Measurements from ENCODE around the gene ELAVL1. TPM values are rescaled to one million over a fixed set of nuclear protein-coding genes. Genes with fewer than 3 reads are reported as not detected.
A peak's percentile ranks its signal among the peaks of the same experiment; 100 is the strongest.

ELAVL1 gene
- total and polyA plus RNA-seq, 9 of the 15 experiments (the other 6 are each of a cell fraction or from before 2014, with no cell fraction given), result 4.3 to 172 (median 69.2) TPM

DNA sequence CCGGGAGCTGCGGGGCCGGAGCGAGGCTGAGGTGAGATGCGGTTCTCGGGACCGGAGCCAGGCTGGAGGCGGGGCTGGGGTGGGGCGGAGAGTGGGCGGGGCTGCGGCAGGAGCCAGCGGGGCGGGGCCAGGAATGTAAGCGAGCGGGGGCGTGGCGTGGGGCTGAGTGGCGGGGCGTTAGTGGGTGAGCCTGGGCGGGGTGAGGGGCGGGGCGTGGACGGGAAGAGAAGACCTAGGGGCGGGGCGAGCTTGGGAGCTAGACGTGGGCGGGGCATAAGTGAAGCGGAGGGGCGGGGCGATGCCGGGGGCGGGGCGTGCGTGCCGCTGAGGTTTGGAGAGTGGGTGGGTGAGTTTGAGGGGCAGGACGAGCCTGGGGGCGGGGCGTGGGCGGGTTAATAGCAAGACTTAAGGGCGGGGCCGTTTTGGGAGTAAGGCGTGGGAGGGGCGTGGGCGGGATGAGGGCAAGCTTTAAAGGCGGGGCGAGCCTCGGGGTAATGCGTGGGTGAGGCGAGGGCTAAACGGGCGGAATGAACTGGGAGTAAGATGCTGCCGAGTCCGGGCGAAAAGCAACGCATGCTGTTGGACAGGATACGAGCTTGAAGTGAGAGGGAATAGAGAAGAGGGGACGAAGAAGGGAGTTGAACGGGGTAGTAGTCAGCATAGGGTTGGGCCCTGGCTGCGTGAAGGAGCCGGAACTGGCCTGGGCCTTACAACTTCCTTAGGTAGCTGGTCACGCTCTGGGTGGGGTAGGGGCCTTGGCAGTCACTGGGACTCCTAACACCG lies 84.7 kb downstream of the ELAVL1 start (continued):
- TF ChIP-seq ATF7 (IDR thresholded peaks at IDR 0.05) (peak; percentile 11; the same call in 1 of the 2 replicates), ZBTB8A (IDR thresholded peaks at IDR 0.05; ENCODE audit: partially characterized antibody) (no peak), ZNF695 (CRISPR knock-in tag; IDR thresholded peaks at IDR 0.05) (peak; percentile 42; the same call in 1 of the 2 replicates), TOE1 (IDR thresholded peaks at IDR 0.05; ENCODE audit: borderline replicate concordance) (peak; percentile 40; the same call in 1 of the 2 replicates), TOE1 (CRISPR knock-in tag; IDR thresholded peaks at IDR 0.05; ENCODE audit: borderline replicate concordance, low read depth) (peak; percentile 63; the same call in 1 of the 2 replicates), KDM2B (CRISPR knock-in tag; IDR thresholded peaks at IDR 0.05) (peak; percentile 74; the same call in 1 of the 2 replicates), NR4A1 (CRISPR knock-in tag; IDR thresholded peaks at IDR 0.05) (0 out of 2 replicates have a peak, but pooled peaks have one; percentile 14), NR4A1 (tag; IDR thresholded peaks at IDR 0.05) (0 out of 2 replicates have a peak, but pooled peaks have one; percentile 21), MED1 (CRISPR knock-in tag; IDR thresholded peaks at IDR 0.05; ENCODE audit: borderline replicate concordance) (no peak), POLR2B (IDR thresholded peaks at IDR 0.05; ENCODE audit: low read depth, partially characterized antibody) (peak; percentile 56), EP400 (IDR thresholded peaks at IDR 0.05) (peak; percentile 47; the same call in 1 of the 2 replicates), DPF2 (IDR thresholded peaks at IDR 0.05) (peak; percentile 70), RFX1 (IDR thresholded peaks at IDR 0.05) (no peak), POLR2G (IDR thresholded peaks at IDR 0.05; ENCODE audit: low read depth, low read length) (0 out of 2 replicates have a peak, but pooled peaks have one; percentile 38), HDAC1 (IDR thresholded peaks at IDR 0.05) (peak in 1 of 2 experiments; percentile 86; a peak in 2 of 4 replicates), KLF1 (tag; IDR thresholded peaks at IDR 0.05) (no peak)
- TF ChIP-seq, protein P1, sequence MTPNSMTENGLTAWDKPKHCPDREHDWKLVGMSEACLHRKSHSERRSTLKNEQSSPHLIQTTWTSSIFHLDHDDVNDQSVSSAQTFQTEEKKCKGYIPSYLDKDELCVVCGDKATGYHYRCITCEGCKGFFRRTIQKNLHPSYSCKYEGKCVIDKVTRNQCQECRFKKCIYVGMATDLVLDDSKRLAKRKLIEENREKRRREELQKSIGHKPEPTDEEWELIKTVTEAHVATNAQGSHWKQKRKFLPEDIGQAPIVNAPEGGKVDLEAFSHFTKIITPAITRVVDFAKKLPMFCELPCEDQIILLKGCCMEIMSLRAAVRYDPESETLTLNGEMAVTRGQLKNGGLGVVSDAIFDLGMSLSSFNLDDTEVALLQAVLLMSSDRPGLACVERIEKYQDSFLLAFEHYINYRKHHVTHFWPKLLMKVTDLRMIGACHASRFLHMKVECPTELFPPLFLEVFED (CRISPR knock-in tag; conservative IDR thresholded peaks at IDR 0.05), result peak; percentile 87
- TF ChIP-seq, protein P2, sequence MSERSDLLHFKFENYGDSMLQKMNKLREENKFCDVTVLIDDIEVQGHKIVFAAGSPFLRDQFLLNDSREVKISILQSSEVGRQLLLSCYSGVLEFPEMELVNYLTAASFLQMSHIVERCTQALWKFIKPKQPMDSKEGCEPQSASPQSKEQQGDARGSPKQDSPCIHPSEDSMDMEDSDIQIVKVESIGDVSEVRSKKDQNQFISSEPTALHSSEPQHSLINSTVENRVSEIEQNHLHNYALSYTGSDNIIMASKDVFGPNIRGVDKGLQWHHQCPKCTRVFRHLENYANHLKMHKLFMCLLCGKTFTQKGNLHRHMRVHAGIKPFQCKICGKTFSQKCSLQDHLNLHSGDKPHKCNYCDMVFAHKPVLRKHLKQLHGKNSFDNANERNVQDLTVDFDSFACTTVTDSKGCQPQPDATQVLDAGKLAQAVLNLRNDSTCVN (CRISPR knock-in tag; IDR thresholded peaks at IDR 0.05), result peak; percentile 91; the same call in 1 of the 2 replicates
- TF ChIP-seq, protein P3, sequence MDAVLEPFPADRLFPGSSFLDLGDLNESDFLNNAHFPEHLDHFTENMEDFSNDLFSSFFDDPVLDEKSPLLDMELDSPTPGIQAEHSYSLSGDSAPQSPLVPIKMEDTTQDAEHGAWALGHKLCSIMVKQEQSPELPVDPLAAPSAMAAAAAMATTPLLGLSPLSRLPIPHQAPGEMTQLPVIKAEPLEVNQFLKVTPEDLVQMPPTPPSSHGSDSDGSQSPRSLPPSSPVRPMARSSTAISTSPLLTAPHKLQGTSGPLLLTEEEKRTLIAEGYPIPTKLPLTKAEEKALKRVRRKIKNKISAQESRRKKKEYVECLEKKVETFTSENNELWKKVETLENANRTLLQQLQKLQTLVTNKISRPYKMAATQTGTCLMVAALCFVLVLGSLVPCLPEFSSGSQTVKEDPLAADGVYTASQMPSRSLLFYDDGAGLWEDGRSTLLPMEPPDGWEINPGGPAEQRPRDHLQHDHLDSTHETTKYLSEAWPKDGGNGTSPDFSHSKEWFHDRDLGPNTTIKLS (IDR thresholded peaks at IDR 0.05; ENCODE audit: borderline replicate concordance, low read depth), result no peak
- TF ChIP-seq, protein P4, sequence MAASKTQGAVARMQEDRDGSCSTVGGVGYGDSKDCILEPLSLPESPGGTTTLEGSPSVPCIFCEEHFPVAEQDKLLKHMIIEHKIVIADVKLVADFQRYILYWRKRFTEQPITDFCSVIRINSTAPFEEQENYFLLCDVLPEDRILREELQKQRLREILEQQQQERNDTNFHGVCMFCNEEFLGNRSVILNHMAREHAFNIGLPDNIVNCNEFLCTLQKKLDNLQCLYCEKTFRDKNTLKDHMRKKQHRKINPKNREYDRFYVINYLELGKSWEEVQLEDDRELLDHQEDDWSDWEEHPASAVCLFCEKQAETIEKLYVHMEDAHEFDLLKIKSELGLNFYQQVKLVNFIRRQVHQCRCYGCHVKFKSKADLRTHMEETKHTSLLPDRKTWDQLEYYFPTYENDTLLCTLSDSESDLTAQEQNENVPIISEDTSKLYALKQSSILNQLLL (CRISPR knock-in tag; IDR thresholded peaks at IDR 0.05; ENCODE audit: borderline replicate concordance), result no peak
